ENCODE measurements around the gene REN. TPM values are rescaled to one million over a fixed set of nuclear protein-coding genes. Genes with fewer than 3 reads are reported as not detected.

The REN gene
- total RNA-seq, 3 donors from 2014 or later (not counting 1 experiment from before 2014, with no cell fraction given): not detected

GRCh38 chr1:204197068-204197467, 30.9 kb upstream of the REN start:
- H3K36me3 Mint-ChIP-seq: no peaks in the 10 kb centered on the region
- peaks cover 5% of the 10 kb centered on the region for H3K4me1 ChIP-seq (ENCODE audit: control insufficient read depth, insufficient read depth, low read length)
- H3K9me3 ChIP-seq (ENCODE audit: control insufficient read depth, insufficient read depth, low read length): no peaks in the 10 kb centered on the region
- H3K9me3 Mint-ChIP-seq: no peaks in the 10 kb centered on the region
- 85% methylated on average over 5 of the region's 5 CpGs for WGBS (ENCODE audit: insufficient coverage)
- H3K36me3 ChIP-seq (ENCODE audit: control insufficient read depth, insufficient read depth, low read length): no peaks in the 10 kb centered on the region
- peaks cover 4 to 11% of the 10 kb centered on the region in 2 donors for H3K27me3 Mint-ChIP-seq (ENCODE audit: low read depth in 2 of 2)
- no peak overlapping the region for H3K4me3 Mint-ChIP-seq
- H3K4me1 Mint-ChIP-seq: peaks cover 0 to 10% of the 10 kb centered on the region in 2 donors
- no peak overlapping the region for H3K27ac Mint-ChIP-seq
- intact Hi-C loops (cut with micrococcal nuclease): no loop called here
- ATAC-seq: no peak
- no peak overlapping the region for H3K27ac ChIP-seq (ENCODE audit: low read length)
- TF ChIP-seq CTCF (IDR thresholded peaks at IDR 0.05): no peak
- H3K4me3 ChIP-seq (ENCODE audit: low read length): no peak overlapping the region
- no peaks in the 10 kb centered on the region for H3K27me3 ChIP-seq (ENCODE audit: control insufficient read depth, insufficient read depth, low read length)
- no peak for DNase-seq

- DNase-seq (no peak), ATAC-seq (no peak)
- no peaks in the 10 kb centered on the region for H3K36me3 Mint-ChIP-seq
- Histone ChIP-seq H3K27me3 (ENCODE audit: control insufficient read depth, insufficient read depth, low read length) (no peaks in the 10 kb centered on the region), H3K4me1 (ENCODE audit: control insufficient read depth, insufficient read depth, low read length) (peaks cover 5% of the 10 kb centered on the region), H3K36me3 (ENCODE audit: control insufficient read depth, insufficient read depth, low read length) (no peaks in the 10 kb centered on the region), H3K9me3 (ENCODE audit: control insufficient read depth, insufficient read depth, low read length) (no peaks in the 10 kb centered on the region), H3K4me3 (ENCODE audit: low read length) (no peak within 1 kb of the TSS), H3K27ac (ENCODE audit: low read length) (no peak within 1 kb of the TSS)
- no peak within 1 kb of the TSS for H3K27ac Mint-ChIP-seq
- peaks cover 7 to 11% of the 10 kb centered on the region in 2 donors for H3K27me3 Mint-ChIP-seq (ENCODE audit: low read depth in 2 of 2)
- 82% methylated on average over 16 of the region's 18 CpGs for WGBS (ENCODE audit: insufficient coverage)
- peaks cover 0 to 10% of the 10 kb centered on the region in 2 donors for H3K4me1 Mint-ChIP-seq
- no peak within 1 kb of the TSS for H3K4me3 Mint-ChIP-seq
- intact Hi-C loops (cut with micrococcal nuclease): no loop called here
- no peaks in the 10 kb centered on the region for H3K9me3 Mint-ChIP-seq
- TF ChIP-seq CTCF (IDR thresholded peaks at IDR 0.05): no peak
Observed at GRCh38 chr1:204196068-204196795, 30.1 kb upstream of the REN start, which contains the start of gene KISS1. Gene KISS1, minus strand, starts transcription at chr1:204196491. Its CDS starts 3,615 bp downstream, at chr1:204192876.

- peaks cover 15 to 17% of the 10 kb centered on the region in 2 donors for H3K27me3 Mint-ChIP-seq (ENCODE audit: low read depth in 2 of 2)
- H3K9me3 Mint-ChIP-seq: no peaks in the 10 kb centered on the region
- no peak overlapping the region for H3K4me3 Mint-ChIP-seq
- Histone ChIP-seq H3K4me1 (ENCODE audit: control insufficient read depth, insufficient read depth, low read length) (peaks cover 6% of the 10 kb centered on the region), H3K36me3 (ENCODE audit: control insufficient read depth, insufficient read depth, low read length) (no peaks in the 10 kb centered on the region), H3K4me3 (ENCODE audit: low read length) (no peak overlapping the region), H3K9me3 (ENCODE audit: control insufficient read depth, insufficient read depth, low read length) (no peaks in the 10 kb centered on the region), H3K27ac (ENCODE audit: low read length) (no peak overlapping the region), H3K27me3 (ENCODE audit: control insufficient read depth, insufficient read depth, low read length) (no peaks in the 10 kb centered on the region)
- no peak overlapping the region for H3K27ac Mint-ChIP-seq
- no peak for DNase-seq
- peaks cover 0 to 16% of the 10 kb centered on the region in 2 donors for H3K4me1 Mint-ChIP-seq
- no peaks in the 10 kb centered on the region for H3K36me3 Mint-ChIP-seq
- 29% methylated on average over 7 of the region's 7 CpGs for WGBS (ENCODE audit: insufficient coverage)
- intact Hi-C loops (cut with micrococcal nuclease): no loop called here
- no peak for TF ChIP-seq CTCF (IDR thresholded peaks at IDR 0.05)
- ATAC-seq: no peak
Observed at GRCh38 chr1:204194771-204195170, 28.6 kb upstream of the REN start.
